IMR-90 (cell line): Measurements from ENCODE around the gene NR1D2. TPM values are rescaled to one million over a fixed set of nuclear protein-coding genes. Genes with fewer than 3 reads are reported as not detected.

Source experiments
- ATAC-seq: fragments of 200-7000 bp; cut with Tn5 transposase; 2 replicates; pipeline ENCODE4 v1.9.1; 2020; ENCODE audit warnings: low read depth, mild to moderate bottlenecking, moderate library complexity
- BruUV-seq: library from RNA; stranded (reverse); fragments of 400-500 nt; replicated peaks from 2 replicates; lab custom pipeline; 2021; lab: Mats Ljungman, UMichigan
- CTCF ChIA-PET: fragments of 300-600 bp; formaldehyde crosslinking; extraction: SDS; loops from one replicate; lab custom pipeline; 2021; ENCODE audit warnings: antibody characterized with exemption; lab: Yijun Ruan, JAX
- POLR2A ChIA-PET: fragments of 300-600 bp; sonication (Branson Sonifier 250); formaldehyde crosslinking; loops from one replicate; lab custom pipeline; 2022; ENCODE audit warnings: antibody characterized with exemption; ENCODE audit not compliant: unreplicated experiment; lab: Charles Lee
- DNase-seq: peaks from one replicate; pipeline ENCODE4 v3.0.0; 2013
- H2AFZ ChIP-seq: replicated peaks from 2 replicates; pipeline ENCODE3; 2013; ENCODE audit warnings: low read length, mild to moderate bottlenecking; ENCODE audit not compliant: poor library complexity
- H2AK5ac ChIP-seq: 2 replicates; pipeline ENCODE4 v1.6.1; 2013; ENCODE audit warnings: low read depth, low read length, inconsistent platforms
- H2AK9ac ChIP-seq: replicated peaks from 2 replicates; pipeline ENCODE3; 2013; ENCODE audit warnings: mild to moderate bottlenecking, low read depth, low read length, moderate library complexity; ENCODE audit not compliant: poor library complexity
- H2BK120ac ChIP-seq: 2 replicates; pipeline ENCODE4 v1.6.1; 2013; ENCODE audit warnings: low read depth, low read length, inconsistent platforms
- H2BK15ac ChIP-seq: 3 replicates; pipeline ENCODE4 v1.6.1; 2013; ENCODE audit warnings: low read depth, low read length, inconsistent platforms
- H2BK20ac ChIP-seq: 2 replicates; pipeline ENCODE4 v1.6.1; 2013; ENCODE audit warnings: low read depth, mild to moderate bottlenecking, inconsistent platforms, low read length, moderate library complexity
- H2BK5ac ChIP-seq: 2 replicates; pipeline ENCODE4 v1.6.1; 2013; ENCODE audit warnings: mild to moderate bottlenecking, low read depth, low read length, inconsistent platforms; ENCODE audit not compliant: poor library complexity, severe bottlenecking
- H3K14ac ChIP-seq: replicated peaks from 2 replicates; pipeline ENCODE4 v1.6.1; 2013; ENCODE audit warnings: low read depth, low read length, inconsistent platforms
- H3K18ac ChIP-seq: 2 replicates; pipeline ENCODE4 v1.6.1; 2013; ENCODE audit warnings: low read depth, low read length, control low read depth
- H3K23ac ChIP-seq: 2 replicates; pipeline ENCODE4 v1.6.1; 2013; ENCODE audit warnings: low read depth, low read length, inconsistent platforms
- H3K27ac ChIP-seq: 2 replicates; pipeline ENCODE4 v1.5.1; 2013; ENCODE audit warnings: mild to moderate bottlenecking, control low read depth, low read length; ENCODE audit not compliant: insufficient read depth
- H3K27me3 ChIP-seq: 2 replicates; pipeline ENCODE4 v1.6.1; 2013; ENCODE audit warnings: low read length; ENCODE audit not compliant: control insufficient read depth, insufficient read depth
- H3K36me3 ChIP-seq: 2 replicates; pipeline ENCODE4 v1.6.1; 2013; ENCODE audit warnings: low read length, mixed read lengths; ENCODE audit not compliant: control insufficient read depth, insufficient read depth
- H3K4ac ChIP-seq: 2 replicates; pipeline ENCODE4 v1.6.1; 2013; ENCODE audit warnings: low read depth, low read length, inconsistent platforms
- H3K4me1 ChIP-seq: 2 replicates; pipeline ENCODE4 v1.6.1; 2013; ENCODE audit warnings: low read length, mixed read lengths; ENCODE audit not compliant: control insufficient read depth, insufficient read depth
- H3K4me2 ChIP-seq: 2 replicates; pipeline ENCODE4 v1.6.1; 2013; ENCODE audit warnings: low read depth, mild to moderate bottlenecking, control low read depth, low read length, moderate library complexity
- H3K4me3 ChIP-seq: 2 replicates; pipeline ENCODE4 v1.5.1; 2013; ENCODE audit warnings: low read depth, mild to moderate bottlenecking, control low read depth, low read length, moderate library complexity; ENCODE audit not compliant: insufficient read depth
- H3K56ac ChIP-seq: 2 replicates; pipeline ENCODE4 v1.6.1; 2013; ENCODE audit warnings: low read length, inconsistent platforms; ENCODE audit not compliant: insufficient read depth; ENCODE audit errors: extremely low read depth
- H3K79me1 ChIP-seq, 2 experiments: 2 replicates each; pipeline ENCODE4 v1.6.1; 2013; ENCODE audit warnings: low read length in 2 of 2, inconsistent platforms in 1 of 2, low read depth in 1 of 2
- H3K9ac ChIP-seq: 2 replicates; pipeline ENCODE4 v1.6.1; 2013; ENCODE audit warnings: low read depth, low read length, control low read depth
- H3K9me1 ChIP-seq: 2 replicates; pipeline ENCODE4 v1.6.1; 2013; ENCODE audit warnings: low read length, inconsistent platforms; ENCODE audit not compliant: insufficient read depth
- H3K9me3 ChIP-seq: 2 replicates; pipeline ENCODE4 v1.6.1; 2013; ENCODE audit warnings: low read length; ENCODE audit not compliant: control insufficient read depth, insufficient read depth
- H4K20me1 ChIP-seq: 2 replicates; pipeline ENCODE4 v1.6.1; 2013; ENCODE audit warnings: low read length, inconsistent platforms; ENCODE audit not compliant: insufficient read depth
- H4K5ac ChIP-seq: 2 replicates; pipeline ENCODE4 v1.6.1; 2013; ENCODE audit warnings: mild to moderate bottlenecking, low read depth, low read length, control low read depth
- H4K8ac ChIP-seq, 2 experiments: 2 replicates each; pipeline ENCODE4 v1.6.1; 2013; ENCODE audit warnings: low read depth in 2 of 2, low read length in 2 of 2, control low read depth in 1 of 2, inconsistent platforms in 1 of 2
- H4K91ac ChIP-seq: 2 replicates; pipeline ENCODE4 v1.6.1; 2013; ENCODE audit warnings: low read depth, low read length, inconsistent platforms; ENCODE audit not compliant: insufficient read depth
- BHLHE40 ChIP-seq: fragments of 150-350 bp; IDR thresholded peaks from 2 replicates; pipeline ENCODE4 v1.6.1; 2016; ENCODE audit warnings: mild to moderate bottlenecking, low read depth, low read length
- CEBPB ChIP-seq: IDR thresholded peaks from 2 replicates; pipeline ENCODE4 v1.6.1; 2012; ENCODE audit warnings: low read depth, low read length, improper control_type of control experiment
- CHD1 ChIP-seq: IDR thresholded peaks from 2 replicates; pipeline ENCODE4 v1.6.1; 2012; ENCODE audit warnings: low read depth, low read length, improper control_type of control experiment
- CTCF ChIP-seq: conservative IDR thresholded peaks from 2 replicates; pipeline ENCODE4 v1.5.1; 2012; ENCODE audit warnings: mild to moderate bottlenecking, low read depth, low read length, improper control_type of control experiment
- ELK1 ChIP-seq: fragments of 150-350 bp; IDR thresholded peaks from 2 replicates; pipeline ENCODE4 v1.6.1; 2016; ENCODE audit warnings: low read depth, mild to moderate bottlenecking, low read length, moderate library complexity, borderline replicate concordance
- MAFK ChIP-seq: IDR thresholded peaks from 2 replicates; pipeline ENCODE4 v1.6.1; 2012; ENCODE audit warnings: low read depth, low read length, improper control_type of control experiment
- MXI1 ChIP-seq: IDR thresholded peaks from 2 replicates; pipeline ENCODE4 v1.6.1; 2012; ENCODE audit warnings: low read depth, mild to moderate bottlenecking, low read length, moderate library complexity, borderline replicate concordance
- POLR2A ChIP-seq: IDR thresholded peaks from 2 replicates; pipeline ENCODE4 v1.6.1; 2012; ENCODE audit warnings: mild to moderate bottlenecking, low read depth, low read length
- RAD21 ChIP-seq: IDR thresholded peaks from 2 replicates; pipeline ENCODE4 v1.6.1; 2012; ENCODE audit warnings: low read length, improper control_type of control experiment
- RCOR1 ChIP-seq: IDR thresholded peaks from 2 replicates; pipeline ENCODE4 v1.6.1; 2012; ENCODE audit warnings: mild to moderate bottlenecking, low read length, improper control_type of control experiment; ENCODE audit not compliant: insufficient replicate concordance
- RFX5 ChIP-seq: IDR thresholded peaks from 2 replicates; pipeline ENCODE4 v1.8.0; 2012; ENCODE audit warnings: low read depth, mild to moderate bottlenecking, low read length, moderate library complexity
- SMC3 ChIP-seq: fragments of 150-350 bp; IDR thresholded peaks from 2 replicates; pipeline ENCODE4 v1.6.1; 2016; ENCODE audit warnings: low read depth, mild to moderate bottlenecking, antibody characterized with exemption, low read length, moderate library complexity
- WGBS, 2 experiments: methylation state at CpG; one replicate each; pipeline versions ENCODE4 v1.1.5 to v1.1.7; 2013; ENCODE audit warnings: missing lambda C conversion rate in 2 of 2; ENCODE audit not compliant: insufficient read length in 1 of 2; ENCODE audit errors: extremely low coverage in 2 of 2; 5-methylcytosine and 5-hydroxymethylcytosine counted together
- dilution Hi-C: fragments of 300-500 bp; cut with HindIII; formaldehyde crosslinking; loops from one replicate; pipeline ENCODE4 v1.14.3; 2018; ENCODE audit warnings: low sequenced_read_pairs; ENCODE audit not compliant: unreplicated experiment
- in situ Hi-C: fragments of 300-500 bp; cut with MboI; formaldehyde crosslinking; loops from 3 replicates; pipeline ENCODE4 v1.14.3; 2019; ENCODE audit warnings: low sequenced_read_pairs, inconsistent platforms, mixed read lengths
- intact Hi-C: fragments of 100-400 bp; cut with micrococcal nuclease; formaldehyde crosslinking; loops from 2 replicates; pipeline ENCODE4 v1.10.0; 2022
- polyA plus RNA-seq, 3 experiments: library from polyadenylated mRNA; depleted of rRNA; stranded (reverse); fragments of >200 nt; gene quantifications; 2 replicates each; pipeline ENCODE4 v1.2.3, GENCODE V29; 2012; ENCODE audit warnings: low replicate concordance in 1 of 3
- total RNA-seq: library from RNA; depleted of rRNA; stranded (reverse); fragments of >200 nt; gene quantifications from 2 replicates; pipeline ENCODE4 v1.2.3, GENCODE V29; 2012
- TF ChIP-seq, protein P1 (sequence below): fragments of 150-350 bp; IDR thresholded peaks from 2 replicates; pipeline ENCODE4 v1.6.1; 2017; ENCODE audit warnings: mild to moderate bottlenecking, antibody characterized with exemption, low read length, low read depth

NR1D2 gene
- total and polyA plus RNA-seq, 2 of the 4 experiments (the other 2 are of a cell fraction), result 8.1 to 41.0 TPM

GRCh38 chr3:23945913-23946687 is 1.0 kb downstream of the NR1D2 start:
- POLR2A ChIA-PET, result interaction anchor here (0.6 to 1.0 kb wide), 3 partner anchors 23 to 221 kb away, joined by 3 to 5 read pairs (median 3); partner anchors contain the start of genes NKIRAS1 and RPL15
- peak overlapping the region; percentile 70 for H3K56ac ChIP-seq
- WGBS, 2 experiments, result 0% methylated on average over 36 of the region's 87 CpGs; no CpG with 5 or more reads in 1 of the 2 experiments
- peak overlapping the region; percentile 61 for H3K27ac ChIP-seq
- no peaks in the 10 kb centered on the region; the same call in 1 of the 2 replicates for H3K36me3 ChIP-seq
- peak overlapping the region; percentile 90 for H3K4me2 ChIP-seq
- peaks cover 44% of the 10 kb centered on the region for H4K20me1 ChIP-seq
- peak overlapping the region; percentile 48; the same call in 1 of the 2 replicates for H3K23ac ChIP-seq
- peak overlapping the region; percentile 88 for H3K4me3 ChIP-seq
- peak overlapping the region; percentile 29; the same call in 1 of the 3 replicates for H2BK15ac ChIP-seq
- CTCF ChIA-PET, result interaction anchor here (0.6 kb wide), 2 partner anchors 23 to 373 kb away, joined by 3 to 4 read pairs; no protein-coding TSS in a partner anchor
- no peak overlapping the region for H3K18ac ChIP-seq
- H2AFZ ChIP-seq, result peak overlapping the region; percentile 97
- peak overlapping the region; percentile 67 for H2BK5ac ChIP-seq
- no peaks in the 10 kb centered on the region for H3K27me3 ChIP-seq
- peaks cover 16 to 43% of the 10 kb centered on the region in 2 experiments for H3K79me1 ChIP-seq
- peaks cover 13% of the 10 kb centered on the region for H3K4me1 ChIP-seq
- H4K5ac ChIP-seq, result no peak overlapping the region
- peak overlapping the region; percentile 37; the same call in 1 of the 2 replicates for H2AK5ac ChIP-seq
- peak overlapping the region; percentile 84 for H2AK9ac ChIP-seq
- peak overlapping the region; percentile 54 for H4K91ac ChIP-seq
- H3K9ac ChIP-seq, result peak overlapping the region; percentile 56
- BruUV-seq, result no TSS peak
- peaks cover 3% of the 10 kb centered on the region; the same call in 1 of the 2 replicates for H3K9me1 ChIP-seq
- H2BK120ac ChIP-seq, result peak overlapping the region; percentile 68
- intact Hi-C loops, result loop anchor here (1.0 to 10.0 kb wide), 2 partner anchors 29 to 661 kb away; partner anchors contain the start of gene RPL15
- ATAC-seq, result peak; percentile 84
- in situ Hi-C loops, result no loop called here
- no peaks in the 10 kb centered on the region for H3K9me3 ChIP-seq
- dilution Hi-C loops, result no loop called here
- H3K14ac ChIP-seq, result peak overlapping the region; percentile 55
- H3K4ac ChIP-seq, result peak overlapping the region; percentile 65
- 0 out of 2 replicates have a peak overlapping the region, but pooled peaks have one; percentile 16 for H2BK20ac ChIP-seq
- peak overlapping the region; percentile 43 to 54; a peak in 2 of 4 replicates for H4K8ac ChIP-seq
- peak; percentile 93 for DNase-seq
- TF ChIP-seq ELK1, result no peak
- TF ChIP-seq RAD21, result no peak
- TF ChIP-seq CTCF, result no peak
- TF ChIP-seq, protein P1, sequence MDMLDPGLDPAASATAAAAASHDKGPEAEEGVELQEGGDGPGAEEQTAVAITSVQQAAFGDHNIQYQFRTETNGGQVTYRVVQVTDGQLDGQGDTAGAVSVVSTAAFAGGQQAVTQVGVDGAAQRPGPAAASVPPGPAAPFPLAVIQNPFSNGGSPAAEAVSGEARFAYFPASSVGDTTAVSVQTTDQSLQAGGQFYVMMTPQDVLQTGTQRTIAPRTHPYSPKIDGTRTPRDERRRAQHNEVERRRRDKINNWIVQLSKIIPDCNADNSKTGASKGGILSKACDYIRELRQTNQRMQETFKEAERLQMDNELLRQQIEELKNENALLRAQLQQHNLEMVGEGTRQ, result peak; percentile 96
- peak; percentile 96 for TF ChIP-seq BHLHE40
- TF ChIP-seq RFX5, result no peak
- TF ChIP-seq CHD1, result no peak
- peak; percentile 10; the same call in 1 of the 2 replicates for TF ChIP-seq MXI1
- no peak for TF ChIP-seq RCOR1
- TF ChIP-seq POLR2A, result peak; percentile 60
- TF ChIP-seq CEBPB, result peak; percentile 61
- no peak for TF ChIP-seq SMC3
- 0 out of 2 replicates have a peak, but pooled peaks have one; percentile 9 for TF ChIP-seq MAFK
